DOHH2 (cell line): ENCODE results near the gene MAP7D3.

Experiments
- EZH2phosphoT487 ChIP-seq: fragments of 200-600 bp; sonication (generic); IDR thresholded peaks from 2 replicates; pipeline ENCODE4 v1.6.1; 2017; ENCODE audit warnings: borderline replicate concordance, mild to moderate bottlenecking, antibody characterized with exemption, low read length, moderate library complexity, mixed read lengths
- TF ChIP-seq, protein P1 (sequence below): fragments of 200-600 bp; sonication (generic); IDR thresholded peaks from one replicate; pipeline ENCODE4 v1.5.1; 2014; ENCODE audit warnings: antibody characterized with exemption, mild to moderate bottlenecking, low read depth, low read length; ENCODE audit not compliant: poor library complexity, severe bottlenecking

DNA sequence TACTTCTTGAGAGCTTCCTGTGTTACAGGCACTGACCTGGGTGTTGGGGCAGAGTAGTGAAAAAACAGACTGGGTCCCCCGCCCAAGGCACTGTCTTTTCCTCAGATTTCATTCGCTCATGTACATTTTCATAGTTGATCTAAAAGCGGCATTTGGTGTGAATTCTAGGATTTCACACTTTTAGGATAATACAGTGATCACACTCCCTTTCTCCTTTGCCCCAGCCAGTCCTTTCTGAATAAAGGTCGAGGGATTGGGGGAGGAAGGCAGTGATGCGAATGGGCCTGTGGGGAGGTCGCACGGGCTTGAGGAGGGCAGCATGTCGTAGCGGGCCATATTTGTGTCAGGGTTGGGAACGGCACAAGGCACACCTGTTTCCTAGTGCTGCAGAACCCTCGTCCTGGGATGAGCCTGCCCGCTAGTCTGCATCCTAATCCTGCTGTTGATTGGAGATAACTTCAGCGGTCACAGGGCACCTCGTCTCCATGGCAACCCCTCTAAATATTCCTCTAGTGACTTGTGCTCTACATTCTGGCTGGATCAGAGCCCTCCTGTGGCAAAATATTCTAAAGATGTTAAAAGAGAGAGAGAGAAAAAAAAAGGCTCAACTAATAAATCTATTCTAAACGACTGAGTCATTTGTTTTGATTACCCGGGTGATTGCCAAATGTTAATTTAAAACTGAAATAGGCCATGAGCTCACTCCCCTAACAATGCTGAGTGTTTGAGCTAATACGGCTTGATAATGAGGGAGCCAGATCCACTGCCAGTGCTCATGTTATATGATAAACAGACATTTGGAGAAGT lies 82.1 kb downstream of the MAP7D3 start:
- TF ChIP-seq, protein P1, sequence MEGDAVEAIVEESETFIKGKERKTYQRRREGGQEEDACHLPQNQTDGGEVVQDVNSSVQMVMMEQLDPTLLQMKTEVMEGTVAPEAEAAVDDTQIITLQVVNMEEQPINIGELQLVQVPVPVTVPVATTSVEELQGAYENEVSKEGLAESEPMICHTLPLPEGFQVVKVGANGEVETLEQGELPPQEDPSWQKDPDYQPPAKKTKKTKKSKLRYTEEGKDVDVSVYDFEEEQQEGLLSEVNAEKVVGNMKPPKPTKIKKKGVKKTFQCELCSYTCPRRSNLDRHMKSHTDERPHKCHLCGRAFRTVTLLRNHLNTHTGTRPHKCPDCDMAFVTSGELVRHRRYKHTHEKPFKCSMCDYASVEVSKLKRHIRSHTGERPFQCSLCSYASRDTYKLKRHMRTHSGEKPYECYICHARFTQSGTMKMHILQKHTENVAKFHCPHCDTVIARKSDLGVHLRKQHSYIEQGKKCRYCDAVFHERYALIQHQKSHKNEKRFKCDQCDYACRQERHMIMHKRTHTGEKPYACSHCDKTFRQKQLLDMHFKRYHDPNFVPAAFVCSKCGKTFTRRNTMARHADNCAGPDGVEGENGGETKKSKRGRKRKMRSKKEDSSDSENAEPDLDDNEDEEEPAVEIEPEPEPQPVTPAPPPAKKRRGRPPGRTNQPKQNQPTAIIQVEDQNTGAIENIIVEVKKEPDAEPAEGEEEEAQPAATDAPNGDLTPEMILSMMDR, result no peak
- TF ChIP-seq EZH2phosphoT487, result no peak
